ENCODE data around the gene OMG.

OMG gene

GRCh38 chr17:31286587-31286986 lies 10.5 kb downstream of the OMG start:
- H3K36me3 ChIP-seq (ENCODE audit: low read length): no peaks in the 10 kb centered on the region
- H3K79me2 ChIP-seq (ENCODE audit: insufficient read depth, low read length): no peaks in the 10 kb centered on the region
- H4K20me1 ChIP-seq (ENCODE audit: low read depth, low read length): no peaks in the 10 kb centered on the region
- no peak overlapping the region for H3K4me2 ChIP-seq (ENCODE audit: low read depth, low read length, poor library complexity, severe bottlenecking)
- H3K27ac ChIP-seq (ENCODE audit: low read depth, low read length): no peak overlapping the region
- no peaks in the 10 kb centered on the region for H3K9me2 ChIP-seq (replicated peaks; ENCODE audit: insufficient read depth, low read length)
- no peaks in the 10 kb centered on the region for H3K27me3 ChIP-seq (ENCODE audit: low read length)
- H3K9me3 ChIP-seq (ENCODE audit: insufficient read depth, low read length): no peaks in the 10 kb centered on the region
- no peak overlapping the region for H2AFZ ChIP-seq (ENCODE audit: low read depth, low read length, severe bottlenecking)
- H3K4me3 ChIP-seq (ENCODE audit: insufficient read depth, low read length, poor library complexity, severe bottlenecking): no peak overlapping the region
- TF ChIP-seq EZH2phosphoT487 (conservative IDR thresholded peaks at IDR 0.05; ENCODE audit: low read length): no peak
- TF ChIP-seq, protein P1, sequence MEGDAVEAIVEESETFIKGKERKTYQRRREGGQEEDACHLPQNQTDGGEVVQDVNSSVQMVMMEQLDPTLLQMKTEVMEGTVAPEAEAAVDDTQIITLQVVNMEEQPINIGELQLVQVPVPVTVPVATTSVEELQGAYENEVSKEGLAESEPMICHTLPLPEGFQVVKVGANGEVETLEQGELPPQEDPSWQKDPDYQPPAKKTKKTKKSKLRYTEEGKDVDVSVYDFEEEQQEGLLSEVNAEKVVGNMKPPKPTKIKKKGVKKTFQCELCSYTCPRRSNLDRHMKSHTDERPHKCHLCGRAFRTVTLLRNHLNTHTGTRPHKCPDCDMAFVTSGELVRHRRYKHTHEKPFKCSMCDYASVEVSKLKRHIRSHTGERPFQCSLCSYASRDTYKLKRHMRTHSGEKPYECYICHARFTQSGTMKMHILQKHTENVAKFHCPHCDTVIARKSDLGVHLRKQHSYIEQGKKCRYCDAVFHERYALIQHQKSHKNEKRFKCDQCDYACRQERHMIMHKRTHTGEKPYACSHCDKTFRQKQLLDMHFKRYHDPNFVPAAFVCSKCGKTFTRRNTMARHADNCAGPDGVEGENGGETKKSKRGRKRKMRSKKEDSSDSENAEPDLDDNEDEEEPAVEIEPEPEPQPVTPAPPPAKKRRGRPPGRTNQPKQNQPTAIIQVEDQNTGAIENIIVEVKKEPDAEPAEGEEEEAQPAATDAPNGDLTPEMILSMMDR (IDR thresholded peaks at IDR 0.05; ENCODE audit: insufficient read depth, low read length, poor library complexity, severe bottlenecking): no peak
- H3F3A ChIP-seq (ENCODE audit: insufficient read depth): no peaks in the 10 kb centered on the region
- H3K9ac ChIP-seq (ENCODE audit: low read length): no peak overlapping the region

DNA sequence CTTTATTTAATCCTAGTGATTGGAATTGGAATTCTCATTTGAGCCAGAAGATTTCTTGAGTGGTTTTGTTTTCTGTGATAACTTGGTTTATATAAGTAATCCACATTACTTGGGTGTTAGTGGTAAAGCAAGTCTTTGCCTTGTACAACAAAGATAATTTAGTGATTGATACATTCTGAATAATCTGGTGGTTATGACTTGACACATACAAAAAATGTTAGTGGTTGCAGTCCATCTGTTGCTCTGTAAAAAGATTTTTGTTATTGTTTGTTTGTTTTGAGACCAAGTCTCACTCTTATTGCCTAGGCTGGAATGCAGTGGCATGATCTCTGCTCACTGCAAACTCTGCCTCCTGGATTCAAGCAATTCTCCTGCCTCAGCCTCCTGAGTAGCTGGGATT lies 13.2 kb downstream of the OMG start:
- Histone ChIP-seq H3K9me3 (ENCODE audit: insufficient read depth, low read length) (no peaks in the 10 kb centered on the region), H3K9me2 (replicated peaks; ENCODE audit: insufficient read depth, low read length) (no peaks in the 10 kb centered on the region), H3K27ac (ENCODE audit: low read depth, low read length) (no peak overlapping the region), H2AFZ (ENCODE audit: low read depth, low read length, severe bottlenecking) (no peak overlapping the region), H3F3A (ENCODE audit: insufficient read depth) (no peaks in the 10 kb centered on the region), H3K27me3 (ENCODE audit: low read length) (no peaks in the 10 kb centered on the region), H3K4me3 (ENCODE audit: insufficient read depth, low read length, poor library complexity, severe bottlenecking) (no peak overlapping the region), H4K20me1 (ENCODE audit: low read depth, low read length) (no peaks in the 10 kb centered on the region), H3K9ac (ENCODE audit: low read length) (no peak overlapping the region), H3K4me2 (ENCODE audit: low read depth, low read length, poor library complexity, severe bottlenecking) (no peak overlapping the region), H3K79me2 (ENCODE audit: insufficient read depth, low read length) (no peaks in the 10 kb centered on the region), H3K36me3 (ENCODE audit: low read length) (no peaks in the 10 kb centered on the region; the same call in 1 of the 2 replicates)
- TF ChIP-seq EZH2phosphoT487 (conservative IDR thresholded peaks at IDR 0.05; ENCODE audit: low read length): no peak
- TF ChIP-seq, protein P1 (IDR thresholded peaks at IDR 0.05; ENCODE audit: insufficient read depth, low read length, poor library complexity, severe bottlenecking): no peak

DNA sequence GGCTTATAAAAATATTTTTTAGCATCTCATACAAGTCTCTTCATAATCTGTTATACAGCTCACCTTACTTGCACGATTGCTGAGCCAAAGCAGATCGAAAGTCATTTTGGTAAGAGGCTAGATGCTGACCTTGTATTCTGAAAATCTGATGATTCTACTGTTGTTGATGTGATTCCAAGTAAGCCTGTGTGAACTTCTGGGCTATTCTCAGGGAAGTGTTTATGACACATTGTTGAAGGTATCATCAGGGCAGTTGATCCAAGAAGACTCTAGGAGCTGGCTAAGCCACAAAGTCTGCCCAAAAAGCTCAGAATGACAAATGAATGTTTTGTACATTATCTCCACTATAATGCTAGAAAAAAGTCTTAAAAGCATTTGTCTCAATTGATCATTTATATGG lies 16.0 kb downstream of the OMG start:
- H3K27me3 ChIP-seq (ENCODE audit: low read length): no peaks in the 10 kb centered on the region
- H3K79me2 ChIP-seq (ENCODE audit: insufficient read depth, low read length): no peaks in the 10 kb centered on the region
- H3F3A ChIP-seq (ENCODE audit: insufficient read depth): no peaks in the 10 kb centered on the region
- TF ChIP-seq, protein P1 (IDR thresholded peaks at IDR 0.05; ENCODE audit: insufficient read depth, low read length, poor library complexity, severe bottlenecking): no peak
- no peak for TF ChIP-seq EZH2phosphoT487 (conservative IDR thresholded peaks at IDR 0.05; ENCODE audit: low read length)
- H3K4me3 ChIP-seq (ENCODE audit: insufficient read depth, low read length, poor library complexity, severe bottlenecking): no peak overlapping the region
- H4K20me1 ChIP-seq (ENCODE audit: low read depth, low read length): no peaks in the 10 kb centered on the region
- no peak overlapping the region for H3K9ac ChIP-seq (ENCODE audit: low read length)
- H3K36me3 ChIP-seq (ENCODE audit: low read length): no peaks in the 10 kb centered on the region; the same call in 1 of the 2 replicates
- H3K27ac ChIP-seq (ENCODE audit: low read depth, low read length): no peak overlapping the region
- no peaks in the 10 kb centered on the region for H3K9me3 ChIP-seq (ENCODE audit: insufficient read depth, low read length)
- no peak overlapping the region for H3K4me2 ChIP-seq (ENCODE audit: low read depth, low read length, poor library complexity, severe bottlenecking)
- no peaks in the 10 kb centered on the region for H3K9me2 ChIP-seq (replicated peaks; ENCODE audit: insufficient read depth, low read length)
- no peak overlapping the region for H2AFZ ChIP-seq (ENCODE audit: low read depth, low read length, severe bottlenecking)
